ENCODE data around the gene EHMT1.

DNA sequence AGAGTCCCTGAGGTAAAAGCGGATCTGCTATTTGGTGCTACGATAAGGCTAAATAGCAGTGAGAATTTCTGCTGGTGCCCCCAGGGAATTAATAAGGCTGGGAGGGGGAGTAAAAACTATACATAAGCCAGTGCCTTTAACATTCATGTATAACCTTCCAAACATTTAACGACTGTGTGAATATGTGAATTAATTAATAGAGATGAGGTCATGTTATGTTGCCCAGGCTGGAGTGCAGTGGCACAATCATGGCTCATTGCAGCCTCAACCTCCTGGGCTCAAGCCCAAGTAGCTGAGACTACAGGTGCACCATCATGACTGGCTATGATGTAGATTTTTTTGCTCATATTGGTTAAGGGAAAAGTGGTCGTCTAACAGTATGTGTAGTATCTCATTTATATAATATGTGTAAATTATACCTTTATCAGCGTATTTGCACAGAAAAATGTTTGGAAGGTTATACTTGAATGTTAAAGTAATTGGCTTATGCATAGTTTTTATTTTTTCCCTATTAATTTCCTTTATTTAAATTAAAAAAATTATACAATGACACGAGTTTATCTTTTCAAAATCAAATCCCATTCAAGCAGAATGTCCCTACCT is 64.6 kb downstream of the EHMT1 start:
- TF ChIP-seq, protein P1, sequence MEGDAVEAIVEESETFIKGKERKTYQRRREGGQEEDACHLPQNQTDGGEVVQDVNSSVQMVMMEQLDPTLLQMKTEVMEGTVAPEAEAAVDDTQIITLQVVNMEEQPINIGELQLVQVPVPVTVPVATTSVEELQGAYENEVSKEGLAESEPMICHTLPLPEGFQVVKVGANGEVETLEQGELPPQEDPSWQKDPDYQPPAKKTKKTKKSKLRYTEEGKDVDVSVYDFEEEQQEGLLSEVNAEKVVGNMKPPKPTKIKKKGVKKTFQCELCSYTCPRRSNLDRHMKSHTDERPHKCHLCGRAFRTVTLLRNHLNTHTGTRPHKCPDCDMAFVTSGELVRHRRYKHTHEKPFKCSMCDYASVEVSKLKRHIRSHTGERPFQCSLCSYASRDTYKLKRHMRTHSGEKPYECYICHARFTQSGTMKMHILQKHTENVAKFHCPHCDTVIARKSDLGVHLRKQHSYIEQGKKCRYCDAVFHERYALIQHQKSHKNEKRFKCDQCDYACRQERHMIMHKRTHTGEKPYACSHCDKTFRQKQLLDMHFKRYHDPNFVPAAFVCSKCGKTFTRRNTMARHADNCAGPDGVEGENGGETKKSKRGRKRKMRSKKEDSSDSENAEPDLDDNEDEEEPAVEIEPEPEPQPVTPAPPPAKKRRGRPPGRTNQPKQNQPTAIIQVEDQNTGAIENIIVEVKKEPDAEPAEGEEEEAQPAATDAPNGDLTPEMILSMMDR (conservative IDR thresholded peaks at IDR 0.05) = no peak
- no peak for TF ChIP-seq ZFX (IDR thresholded peaks at IDR 0.05)

Measured in C4-2B (cell line).